ENCODE data around the gene PCNT. TPM values are rescaled to one million over a fixed set of nuclear protein-coding genes. Genes with fewer than 3 reads are reported as not detected.

PCNT gene
- total and polyA plus RNA-seq, 2 of the 8 experiments (the other 6 are each of a cell fraction or from before 2014, with no cell fraction given): 9.9 to 45.1 TPM

- Histone ChIP-seq H3K23ac (ENCODE audit: insufficient read length) (no peak overlapping the region), H4K20me1 (replicated peaks in 1 of 2; ENCODE audit: control insufficient read depth in 1 of 2, insufficient read depth in 2 of 2, low read length in 2 of 2) (no peaks in the 10 kb centered on the region)
- CTCF ChIA-PET (ENCODE audit: partially characterized antibody): no interaction called here
- TF ChIP-seq CBX5 (IDR thresholded peaks at IDR 0.05; ENCODE audit: low read depth, low read length) (no peak), CHD2 (IDR thresholded peaks at IDR 0.05; ENCODE audit: low read length) (no peak), TCF12 (IDR thresholded peaks at IDR 0.05; ENCODE audit: low read depth, low read length) (no peak), RNF2 (IDR thresholded peaks at IDR 0.05; ENCODE audit: borderline replicate concordance, low read depth, low read length, missing control alignments, poor library complexity, severe bottlenecking) (no peak), KDM5A (IDR thresholded peaks at IDR 0.05; ENCODE audit: low read length) (no peak), HDAC6 (IDR thresholded peaks at IDR 0.05; ENCODE audit: low read depth, low read length) (no peak)
These were observed 150.4 kb downstream of the PCNT start for GRCh38 chr21:46474382-46474781.

More at GRCh38 chr21:46474382-46474781, 150.4 kb downstream of the PCNT start:
- Histone ChIP-seq H3K27ac (ENCODE audit: low read depth, low read length) (no peak overlapping the region), H4K5ac (ENCODE audit: insufficient read length, low read depth, low read length) (no peak overlapping the region), H3K18ac (ENCODE audit: extremely low read depth, low read length) (no peak overlapping the region), H2BK5ac (ENCODE audit: low read depth, low read length) (no peak overlapping the region), H3K4me1 (replicated peaks in 1 of 4; ENCODE audit: control insufficient read depth in 3 of 4, insufficient read depth in 4 of 4, low read length in 3 of 4) (no peaks in the 10 kb centered on the region), H3K4me3 (ENCODE audit: extremely low read depth in 1 of 4, insufficient read depth in 2 of 4, low read depth in 3 of 4, low read length in 4 of 4) (no peak overlapping the region), H3K4me2 (ENCODE audit: insufficient read depth in 1 of 2, low read depth in 2 of 2, low read length in 2 of 2) (no peak overlapping the region), H3K14ac (ENCODE audit: insufficient read length) (no peak overlapping the region), H3K9me3 (ENCODE audit: insufficient read depth in 2 of 2, low read depth in 1 of 2, low read length in 1 of 2) (no peaks in the 10 kb centered on the region), H3K56ac (replicated peaks; ENCODE audit: insufficient read length, low read depth, low read length) (no peak overlapping the region), H4K8ac (ENCODE audit: extremely low read depth, insufficient read depth, low read length) (no peak overlapping the region), H3K27me3 (replicated peaks in 1 of 4; ENCODE audit: control insufficient read depth in 3 of 4, extremely low read depth in 1 of 4, insufficient read depth in 3 of 4, low read length in 3 of 4) (no peaks in the 10 kb centered on the region), H3K9ac (replicated peaks in 1 of 4; ENCODE audit: extremely low read depth in 1 of 4, low read depth in 3 of 4, low read length in 3 of 4) (no peak overlapping the region; a peak in 2 of 7 replicates), H3K36me3 (ENCODE audit: control insufficient read depth in 2 of 4, insufficient read depth in 4 of 4, low read length in 3 of 4) (no peaks in the 10 kb centered on the region; a peak in 1 of 8 replicates), H2AFZ (ENCODE audit: low read length) (no peak overlapping the region), H2BK15ac (ENCODE audit: low read length) (no peak overlapping the region), H2BK20ac (ENCODE audit: low read length) (no peak overlapping the region), H3K79me1 (ENCODE audit: low read depth, low read length) (no peaks in the 10 kb centered on the region; the same call in 1 of the 2 replicates), H2BK12ac (ENCODE audit: low read depth, low read length) (no peak overlapping the region), H3K4ac (replicated peaks; ENCODE audit: insufficient read length, low read depth, low read length) (no peak overlapping the region), H4K91ac (replicated peaks; ENCODE audit: insufficient read length, low read length) (no peak overlapping the region), H3K79me2 (ENCODE audit: control insufficient read depth in 1 of 2, insufficient read depth in 2 of 2, low read length in 2 of 2) (no peaks in the 10 kb centered on the region; a peak in 1 of 4 replicates), H3K23me2 (ENCODE audit: low read depth, low read length) (no peaks in the 10 kb centered on the region), H2BK120ac (replicated peaks; ENCODE audit: low read depth, low read length) (no peak overlapping the region), H2AK5ac (ENCODE audit: low read depth, low read length) (no peak overlapping the region)
- POLR2A ChIA-PET (ENCODE audit: partially characterized antibody): no interaction called here
- 88% methylated on average over 2 of the region's 2 CpGs; no CpG with 5 or more reads in 1 of the 2 experiments for WGBS, 2 experiments (ENCODE audit: extremely low coverage in 1 of 2, insufficient coverage in 1 of 2, insufficient read length in 1 of 2, insufficient replicate concordance in 2 of 2, low coverage in 1 of 2, low lambda C conversion rate in 2 of 2, missing lambda C conversion rate in 1 of 2)
- no peak for DNase-seq (ENCODE audit: low read depth in 1 of 2, low spot score in 2 of 2)
- no peak for FAIRE-seq
